ENCODE data around the gene SEC14L6.

The SEC14L6 gene

DNA sequence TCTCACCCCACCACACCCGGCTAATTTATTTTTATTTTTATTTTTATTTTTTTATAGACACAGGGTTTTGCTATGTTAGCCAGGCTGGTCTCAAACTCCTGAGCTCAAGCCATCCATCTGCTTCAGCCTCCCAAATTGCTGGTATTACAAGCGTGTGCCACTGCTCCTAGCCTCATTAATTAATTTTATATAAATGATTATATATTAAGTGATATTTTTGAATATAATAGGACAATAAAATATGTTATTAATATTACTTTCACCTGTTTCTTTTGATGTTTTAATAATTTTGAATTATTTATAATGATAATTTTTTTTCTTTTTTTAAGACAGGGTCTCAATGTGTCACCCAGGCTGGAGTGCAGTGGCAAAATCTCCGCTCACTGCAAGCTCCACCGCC lies 38.9 kb downstream of the SEC14L6 start:
- no peak overlapping the region for H3K27ac ChIP-seq (replicated peaks)
- no peak for TF ChIP-seq POLR2AphosphoS5 (IDR thresholded peaks at IDR 0.05; ENCODE audit: low read depth)
- TF ChIP-seq REST (IDR thresholded peaks at IDR 0.05; ENCODE audit: insufficient replicate concordance, low read depth) = no peak
- no peak for TF ChIP-seq CTCF (IDR thresholded peaks at IDR 0.05; ENCODE audit: insufficient read depth, low read length)
- no peak for TF ChIP-seq SPI1 (IDR thresholded peaks at IDR 0.05; ENCODE audit: borderline replicate concordance, low read depth)
- TF ChIP-seq GABPA (IDR thresholded peaks at IDR 0.05; ENCODE audit: low read depth) = no peak
- H3K4me3 ChIP-seq (replicated peaks; ENCODE audit: insufficient read depth, low read length) = no peak overlapping the region
- peaks cover 24% of the 10 kb centered on the region for H3K27me3 ChIP-seq (ENCODE audit: insufficient read depth, poor library complexity, severe bottlenecking)
- no peak for DNase-seq (ENCODE audit: low read depth in 1 of 2, low spot score in 1 of 2)

DNA sequence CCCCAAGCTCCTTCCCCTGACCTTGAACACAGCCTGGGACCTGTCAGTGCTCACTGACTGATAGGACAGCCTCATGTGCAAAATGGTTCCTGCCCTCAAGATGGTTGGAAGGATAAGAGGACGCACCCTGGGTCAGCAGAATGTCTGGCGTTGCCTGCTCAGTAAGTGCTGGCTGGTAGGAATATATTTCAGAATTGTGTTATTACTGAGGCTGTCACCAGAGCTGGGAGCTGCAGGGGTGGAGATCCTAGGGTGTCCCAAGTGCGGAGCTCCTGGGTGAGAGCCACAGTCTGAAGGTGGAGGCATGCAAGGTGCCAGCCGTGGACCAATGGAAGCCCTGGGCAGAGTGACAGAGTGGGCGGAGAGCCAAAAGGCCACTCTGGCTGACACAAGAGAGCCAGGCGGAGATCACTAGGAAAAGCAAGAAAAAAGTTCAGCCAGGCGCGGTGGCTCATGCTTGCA lies 40.0 kb downstream of the SEC14L6 start:
- H3K27me3 ChIP-seq (ENCODE audit: insufficient read depth, poor library complexity, severe bottlenecking) = peaks cover 24% of the 10 kb centered on the region
- no peak overlapping the region for H3K4me3 ChIP-seq (replicated peaks; ENCODE audit: insufficient read depth, low read length)
- no peak for TF ChIP-seq REST (IDR thresholded peaks at IDR 0.05; ENCODE audit: insufficient replicate concordance, low read depth)
- TF ChIP-seq GABPA (IDR thresholded peaks at IDR 0.05; ENCODE audit: low read depth) = no peak
- no peak for TF ChIP-seq CTCF (IDR thresholded peaks at IDR 0.05; ENCODE audit: insufficient read depth, low read length)
- TF ChIP-seq SPI1 (IDR thresholded peaks at IDR 0.05; ENCODE audit: borderline replicate concordance, low read depth) = no peak
- no peak for TF ChIP-seq POLR2AphosphoS5 (IDR thresholded peaks at IDR 0.05; ENCODE audit: low read depth)
- DNase-seq (ENCODE audit: low read depth in 1 of 2, low spot score in 1 of 2) = no peak
- no peak overlapping the region for H3K27ac ChIP-seq (replicated peaks)

DNA sequence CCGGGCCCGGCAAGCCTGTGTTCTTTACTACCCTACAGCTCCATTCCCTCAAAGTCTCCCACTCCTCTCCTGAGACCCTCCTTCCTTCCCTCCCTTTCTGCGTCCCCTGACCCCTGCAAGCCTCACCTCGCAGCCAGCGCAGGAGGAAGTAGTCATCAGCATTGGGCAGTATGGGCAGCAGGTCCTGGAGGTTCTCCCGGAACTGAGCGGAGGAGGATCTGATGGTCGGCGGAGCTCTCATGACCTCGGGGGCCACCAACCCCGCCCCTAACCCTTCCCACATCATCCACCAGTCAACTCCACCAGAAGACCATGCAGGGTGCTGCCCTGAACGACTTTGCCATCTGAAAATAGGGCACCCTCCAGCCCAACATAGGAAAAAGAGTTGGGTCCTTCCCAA lies 43.0 kb downstream of the SEC14L6 start:
- no peak overlapping the region for H3K27ac ChIP-seq (replicated peaks)
- TF ChIP-seq REST (IDR thresholded peaks at IDR 0.05; ENCODE audit: insufficient replicate concordance, low read depth) = no peak
- TF ChIP-seq CTCF (IDR thresholded peaks at IDR 0.05; ENCODE audit: insufficient read depth, low read length) = no peak
- no peak for TF ChIP-seq POLR2AphosphoS5 (IDR thresholded peaks at IDR 0.05; ENCODE audit: low read depth)
- TF ChIP-seq GABPA (IDR thresholded peaks at IDR 0.05; ENCODE audit: low read depth) = no peak
- no peak for TF ChIP-seq SPI1 (IDR thresholded peaks at IDR 0.05; ENCODE audit: borderline replicate concordance, low read depth)
- no peak for DNase-seq (ENCODE audit: low read depth in 1 of 2, low spot score in 1 of 2)
- H3K4me3 ChIP-seq (replicated peaks; ENCODE audit: insufficient read depth, low read length) = no peak overlapping the region
- H3K27me3 ChIP-seq (ENCODE audit: insufficient read depth, poor library complexity, severe bottlenecking) = peaks cover 24% of the 10 kb centered on the region
